Measurements from ENCODE around the gene MYL6B.
A peak's percentile ranks its signal among the peaks of the same experiment; 100 is the strongest.

Gene MYL6B

GRCh38 chr12:56141946-56142784, 10.2 kb upstream of the MYL6B start:
- H3K9ac ChIP-seq (ENCODE audit: low read length), result no peak overlapping the region
- no peak overlapping the region for H3K27ac ChIP-seq (ENCODE audit: low read depth, low read length)
- H3K4me3 ChIP-seq (ENCODE audit: low read depth, low read length), result no peak overlapping the region
- H3K9me3 ChIP-seq (ENCODE audit: control insufficient read depth, insufficient read depth, low read depth, low read length), result no peaks in the 10 kb centered on the region
- H3K27me3 ChIP-seq (ENCODE audit: control insufficient read depth, insufficient read depth, low read length), result no peaks in the 10 kb centered on the region
- peaks cover 75% of the 10 kb centered on the region for H3K36me3 ChIP-seq (ENCODE audit: control insufficient read depth, insufficient read depth, low read length)
- H3K4me1 ChIP-seq (ENCODE audit: control insufficient read depth, insufficient read depth, low read length), result no peaks in the 10 kb centered on the region

GRCh38 chr12:56143217-56143616, 9.2 kb upstream of the MYL6B start:
- Histone ChIP-seq H3K27me3 (ENCODE audit: control insufficient read depth, insufficient read depth, low read length) (no peaks in the 10 kb centered on the region), H3K36me3 (ENCODE audit: control insufficient read depth, insufficient read depth, low read length) (peaks cover 64% of the 10 kb centered on the region), H3K4me3 (ENCODE audit: low read depth, low read length) (no peak overlapping the region), H3K4me1 (ENCODE audit: control insufficient read depth, insufficient read depth, low read length) (no peaks in the 10 kb centered on the region), H3K27ac (ENCODE audit: low read depth, low read length) (no peak overlapping the region), H3K9me3 (ENCODE audit: control insufficient read depth, insufficient read depth, low read depth, low read length) (no peaks in the 10 kb centered on the region), H3K9ac (ENCODE audit: low read length) (no peak overlapping the region)

- Histone ChIP-seq H3K4me3 (ENCODE audit: low read depth, low read length) (no peak overlapping the region), H3K36me3 (ENCODE audit: control insufficient read depth, insufficient read depth, low read length) (peaks cover 58% of the 10 kb centered on the region), H3K9ac (ENCODE audit: low read length) (no peak overlapping the region), H3K4me1 (ENCODE audit: control insufficient read depth, insufficient read depth, low read length) (no peaks in the 10 kb centered on the region), H3K9me3 (ENCODE audit: control insufficient read depth, insufficient read depth, low read depth, low read length) (no peaks in the 10 kb centered on the region), H3K27ac (ENCODE audit: low read depth, low read length) (no peak overlapping the region), H3K27me3 (ENCODE audit: control insufficient read depth, insufficient read depth, low read length) (no peaks in the 10 kb centered on the region)
These were observed 8.5 kb upstream of the MYL6B start for GRCh38 chr12:56143870-56144269.

GRCh38 chr12:56145217-56145616, 7.2 kb upstream of the MYL6B start:
- Histone ChIP-seq H3K4me3 (ENCODE audit: low read depth, low read length) (no peak overlapping the region), H3K9ac (ENCODE audit: low read length) (no peak overlapping the region), H3K27ac (ENCODE audit: low read depth, low read length) (no peak overlapping the region), H3K4me1 (ENCODE audit: control insufficient read depth, insufficient read depth, low read length) (no peaks in the 10 kb centered on the region), H3K27me3 (ENCODE audit: control insufficient read depth, insufficient read depth, low read length) (no peaks in the 10 kb centered on the region), H3K9me3 (ENCODE audit: control insufficient read depth, insufficient read depth, low read depth, low read length) (no peaks in the 10 kb centered on the region), H3K36me3 (ENCODE audit: control insufficient read depth, insufficient read depth, low read length) (peaks cover 46% of the 10 kb centered on the region)

GRCh38 chr12:56146492-56147460, 5.6 kb upstream of the MYL6B start:
- Histone ChIP-seq H3K4me3 (ENCODE audit: low read depth, low read length) (no peak overlapping the region), H3K27ac (ENCODE audit: low read depth, low read length) (no peak overlapping the region), H3K4me1 (ENCODE audit: control insufficient read depth, insufficient read depth, low read length) (peaks cover 4% of the 10 kb centered on the region; the same call in 1 of the 2 replicates), H3K9ac (ENCODE audit: low read length) (no peak overlapping the region), H3K9me3 (ENCODE audit: control insufficient read depth, insufficient read depth, low read depth, low read length) (no peaks in the 10 kb centered on the region), H3K27me3 (ENCODE audit: control insufficient read depth, insufficient read depth, low read length) (no peaks in the 10 kb centered on the region), H3K36me3 (ENCODE audit: control insufficient read depth, insufficient read depth, low read length) (peaks cover 36% of the 10 kb centered on the region)

GRCh38 chr12:56150563-56150962, 1.8 kb upstream of the MYL6B start:
- Histone ChIP-seq H3K9me3 (ENCODE audit: control insufficient read depth, insufficient read depth, low read depth, low read length) (no peaks in the 10 kb centered on the region), H3K9ac (ENCODE audit: low read length) (no peak overlapping the region), H3K36me3 (ENCODE audit: control insufficient read depth, insufficient read depth, low read length) (peaks cover 11% of the 10 kb centered on the region), H3K4me1 (ENCODE audit: control insufficient read depth, insufficient read depth, low read length) (peaks cover 12% of the 10 kb centered on the region), H3K4me3 (ENCODE audit: low read depth, low read length) (no peak overlapping the region), H3K27ac (ENCODE audit: low read depth, low read length) (no peak overlapping the region), H3K27me3 (ENCODE audit: control insufficient read depth, insufficient read depth, low read length) (no peaks in the 10 kb centered on the region)

GRCh38 chr12:56151672-56152131, 685 bp upstream of the MYL6B start:
- Histone ChIP-seq H3K27ac (ENCODE audit: low read depth, low read length) (peak overlapping the region; percentile 88; the same call in 1 of the 2 replicates), H3K4me1 (ENCODE audit: control insufficient read depth, insufficient read depth, low read length) (peaks cover 12% of the 10 kb centered on the region), H3K27me3 (ENCODE audit: control insufficient read depth, insufficient read depth, low read length) (no peaks in the 10 kb centered on the region), H3K4me3 (ENCODE audit: low read depth, low read length) (peak overlapping the region; percentile 86), H3K9ac (ENCODE audit: low read length) (peak overlapping the region; percentile 76), H3K9me3 (ENCODE audit: control insufficient read depth, insufficient read depth, low read depth, low read length) (no peaks in the 10 kb centered on the region), H3K36me3 (ENCODE audit: control insufficient read depth, insufficient read depth, low read length) (peaks cover 14% of the 10 kb centered on the region)

GRCh38 chr12:56152756-56153677, 630 bp downstream of the MYL6B start:
- peak overlapping the region; percentile 73 for H3K9ac ChIP-seq (ENCODE audit: low read length)
- H3K4me3 ChIP-seq (ENCODE audit: low read depth, low read length), result peak overlapping the region; percentile 86
- H3K36me3 ChIP-seq (ENCODE audit: control insufficient read depth, insufficient read depth, low read length), result peaks cover 14% of the 10 kb centered on the region
- H3K27ac ChIP-seq (ENCODE audit: low read depth, low read length), result peak overlapping the region; percentile 88; the same call in 1 of the 2 replicates
- peaks cover 16% of the 10 kb centered on the region for H3K4me1 ChIP-seq (ENCODE audit: control insufficient read depth, insufficient read depth, low read length)
- H3K9me3 ChIP-seq (ENCODE audit: control insufficient read depth, insufficient read depth, low read depth, low read length), result no peaks in the 10 kb centered on the region
- H3K27me3 ChIP-seq (ENCODE audit: control insufficient read depth, insufficient read depth, low read length), result no peaks in the 10 kb centered on the region

- H3K27me3 ChIP-seq (ENCODE audit: control insufficient read depth, insufficient read depth, low read length), result no peaks in the 10 kb centered on the region
- peak overlapping the region; percentile 73 for H3K9ac ChIP-seq (ENCODE audit: low read length)
- no peaks in the 10 kb centered on the region for H3K9me3 ChIP-seq (ENCODE audit: control insufficient read depth, insufficient read depth, low read depth, low read length)
- peaks cover 16% of the 10 kb centered on the region for H3K4me1 ChIP-seq (ENCODE audit: control insufficient read depth, insufficient read depth, low read length)
- peak overlapping the region; percentile 86 for H3K4me3 ChIP-seq (ENCODE audit: low read depth, low read length)
- H3K36me3 ChIP-seq (ENCODE audit: control insufficient read depth, insufficient read depth, low read length), result peaks cover 14% of the 10 kb centered on the region
- H3K27ac ChIP-seq (ENCODE audit: low read depth, low read length), result no peak overlapping the region
These were observed 1.3 kb downstream of the MYL6B start for GRCh38 chr12:56153678-56154065.

- Histone ChIP-seq H3K27ac (ENCODE audit: low read depth, low read length) (no peak overlapping the region), H3K36me3 (ENCODE audit: control insufficient read depth, insufficient read depth, low read length) (peaks cover 17% of the 10 kb centered on the region), H3K9ac (ENCODE audit: low read length) (no peak overlapping the region), H3K9me3 (ENCODE audit: control insufficient read depth, insufficient read depth, low read depth, low read length) (no peaks in the 10 kb centered on the region), H3K4me1 (ENCODE audit: control insufficient read depth, insufficient read depth, low read length) (peaks cover 17% of the 10 kb centered on the region), H3K27me3 (ENCODE audit: control insufficient read depth, insufficient read depth, low read length) (no peaks in the 10 kb centered on the region), H3K4me3 (ENCODE audit: low read depth, low read length) (no peak overlapping the region)
These were observed 1.9 kb downstream of the MYL6B start for GRCh38 chr12:56154246-56154771.

Measured in HUES6 (cell line).